T-helper 1 cell treated with Interleukin-12 subunit alpha and Interleukin-12 subunit beta and Interleukin-4 antibody, amounts not matched to agents 30 μg/mL and 1 μg/mL, for 36 hours (primary cell): ENCODE data around the gene RBMS2.
A peak's percentile ranks its signal among the peaks of the same experiment; 100 is the strongest.
"Not testable (repeated sequence)": the region's sequence is repeated elsewhere in the genome, so short reads cannot be mapped to it uniquely, and the experiment has no call there.

Experiments
- H3K27ac Mint-ChIP-seq: one replicate; pipeline ENCODE4 v1.8.0; 2021; ENCODE audit warnings: mild to moderate bottlenecking, mixed read lengths
- H3K27me3 Mint-ChIP-seq: one replicate; pipeline ENCODE4 v1.8.0; 2021; ENCODE audit warnings: low read depth, mixed read lengths
- H3K36me3 Mint-ChIP-seq: one replicate; pipeline ENCODE4 v1.8.0; 2021; ENCODE audit warnings: low read depth, mixed read lengths
- H3K4me1 Mint-ChIP-seq: one replicate; pipeline ENCODE4 v1.8.0; 2021; ENCODE audit warnings: low read depth, mixed read lengths
- H3K4me3 Mint-ChIP-seq: one replicate; pipeline ENCODE4 v1.8.0; 2021; ENCODE audit warnings: mild to moderate bottlenecking, moderate library complexity, mixed read lengths
- H3K9me3 Mint-ChIP-seq: one replicate; pipeline ENCODE4 v1.8.0; 2021; ENCODE audit warnings: mixed read lengths

RBMS2 gene

GRCh38 chr12:56530390-56531055, 8.9 kb downstream of the RBMS2 start:
- no peaks in the 10 kb centered on the region for H3K9me3 Mint-ChIP-seq
- no peak overlapping the region for H3K4me3 Mint-ChIP-seq

GRCh38 chr12:56537546-56537945, 15.9 kb downstream of the RBMS2 start:
- no peaks in the 10 kb centered on the region for H3K36me3 Mint-ChIP-seq
- no peak overlapping the region for H3K27ac Mint-ChIP-seq
- H3K4me3 Mint-ChIP-seq: no peak overlapping the region
- no peaks in the 10 kb centered on the region for H3K4me1 Mint-ChIP-seq
- H3K9me3 Mint-ChIP-seq: no peaks in the 10 kb centered on the region
- H3K27me3 Mint-ChIP-seq: peaks cover 6% of the 10 kb centered on the region

More at GRCh38 chr12:56530390-56531055, 8.9 kb downstream of the RBMS2 start:
- Mint-ChIP-seq H3K36me3 (no peaks in the 10 kb centered on the region), H3K4me1 (no peaks in the 10 kb centered on the region), H3K27ac (no peak overlapping the region), H3K27me3 (no peaks in the 10 kb centered on the region)

- Mint-ChIP-seq H3K27me3 (peaks cover 6% of the 10 kb centered on the region), H3K4me3 (no peak overlapping the region), H3K9me3 (no peaks in the 10 kb centered on the region), H3K4me1 (no peaks in the 10 kb centered on the region), H3K36me3 (no peaks in the 10 kb centered on the region), H3K27ac (no peak overlapping the region)
Observed at GRCh38 chr12:56541631-56542030, 20.0 kb downstream of the RBMS2 start.

- H3K36me3 Mint-ChIP-seq: no peaks in the 10 kb centered on the region
- no peak overlapping the region for H3K4me3 Mint-ChIP-seq
- H3K27me3 Mint-ChIP-seq: peaks cover 5% of the 10 kb centered on the region
- no peaks in the 10 kb centered on the region for H3K4me1 Mint-ChIP-seq
- no peaks in the 10 kb centered on the region for H3K9me3 Mint-ChIP-seq
- no peak overlapping the region for H3K27ac Mint-ChIP-seq
Observed at GRCh38 chr12:56542164-56542563, 20.5 kb downstream of the RBMS2 start.

GRCh38 chr12:56545023-56545604, 23.5 kb downstream of the RBMS2 start:
- Mint-ChIP-seq H3K27me3 (peaks cover 3% of the 10 kb centered on the region), H3K4me1 (no peaks in the 10 kb centered on the region), H3K4me3 (no peak overlapping the region), H3K27ac (no peak overlapping the region), H3K36me3 (no peaks in the 10 kb centered on the region), H3K9me3 (no peaks in the 10 kb centered on the region)

- Mint-ChIP-seq H3K27me3 (no peaks in the 10 kb centered on the region), H3K27ac (no peak overlapping the region), H3K36me3 (no peaks in the 10 kb centered on the region), H3K9me3 (no peaks in the 10 kb centered on the region), H3K4me3 (no peak overlapping the region), H3K4me1 (no peaks in the 10 kb centered on the region)
Observed at GRCh38 chr12:56546680-56547079, 25.1 kb downstream of the RBMS2 start.

- H3K27me3 Mint-ChIP-seq: no peaks in the 10 kb centered on the region
Observed at GRCh38 chr12:56551070-56551469, 29.4 kb downstream of the RBMS2 start.

GRCh38 chr12:56565510-56566101, 44.0 kb downstream of the RBMS2 start:
- H3K36me3 Mint-ChIP-seq: no peaks in the 10 kb centered on the region

More at GRCh38 chr12:56551070-56551469, 29.4 kb downstream of the RBMS2 start:
- Mint-ChIP-seq H3K36me3 (no peaks in the 10 kb centered on the region), H3K9me3 (no peaks in the 10 kb centered on the region), H3K4me1 (no peaks in the 10 kb centered on the region), H3K4me3 (no peak overlapping the region), H3K27ac (no peak overlapping the region)

GRCh38 chr12:56568146-56568545, 46.5 kb downstream of the RBMS2 start:
- Mint-ChIP-seq H3K4me3 (no peak overlapping the region), H3K4me1 (peaks cover 18% of the 10 kb centered on the region), H3K27ac (no peak overlapping the region), H3K36me3 (no peaks in the 10 kb centered on the region), H3K9me3 (no peaks in the 10 kb centered on the region), H3K27me3 (no peaks in the 10 kb centered on the region)

More at GRCh38 chr12:56565510-56566101, 44.0 kb downstream of the RBMS2 start:
- H3K9me3 Mint-ChIP-seq: no peaks in the 10 kb centered on the region
- peaks cover 18% of the 10 kb centered on the region for H3K4me1 Mint-ChIP-seq
- no peaks in the 10 kb centered on the region for H3K27me3 Mint-ChIP-seq
- H3K27ac Mint-ChIP-seq: peak overlapping the region; percentile 76
- peak overlapping the region; percentile 65 for H3K4me3 Mint-ChIP-seq

GRCh38 chr12:56571121-56571520, 49.5 kb downstream of the RBMS2 start:
- Mint-ChIP-seq H3K27me3 (no peaks in the 10 kb centered on the region), H3K27ac (no peak overlapping the region), H3K4me1 (peaks cover 9% of the 10 kb centered on the region), H3K9me3 (no peaks in the 10 kb centered on the region), H3K36me3 (no peaks in the 10 kb centered on the region), H3K4me3 (no peak overlapping the region)

- no peaks in the 10 kb centered on the region for H3K27me3 Mint-ChIP-seq
- H3K36me3 Mint-ChIP-seq: no peaks in the 10 kb centered on the region
- no peak overlapping the region for H3K27ac Mint-ChIP-seq
- no peak overlapping the region for H3K4me3 Mint-ChIP-seq
- peaks cover 7% of the 10 kb centered on the region for H3K4me1 Mint-ChIP-seq
- no peaks in the 10 kb centered on the region for H3K9me3 Mint-ChIP-seq
Observed at GRCh38 chr12:56572288-56572687, 50.7 kb downstream of the RBMS2 start.

GRCh38 chr12:56574210-56574609, 52.6 kb downstream of the RBMS2 start:
- no peak overlapping the region for H3K27ac Mint-ChIP-seq
- no peak overlapping the region for H3K4me3 Mint-ChIP-seq
- no peaks in the 10 kb centered on the region for H3K36me3 Mint-ChIP-seq
- H3K4me1 Mint-ChIP-seq: peaks cover 7% of the 10 kb centered on the region
- H3K9me3 Mint-ChIP-seq: no peaks in the 10 kb centered on the region
- no peaks in the 10 kb centered on the region for H3K27me3 Mint-ChIP-seq

- not testable (repeated sequence) for H3K4me1 Mint-ChIP-seq, H3K27me3 Mint-ChIP-seq, H3K36me3 Mint-ChIP-seq, H3K27ac Mint-ChIP-seq, H3K9me3 Mint-ChIP-seq, H3K4me3 Mint-ChIP-seq
Observed at GRCh38 chr12:56577248-56577647, 55.6 kb downstream of the RBMS2 start.

- Mint-ChIP-seq H3K4me3 (no peak overlapping the region), H3K9me3 (no peaks in the 10 kb centered on the region), H3K27ac (no peak overlapping the region), H3K4me1 (peaks cover 11% of the 10 kb centered on the region), H3K36me3 (no peaks in the 10 kb centered on the region), H3K27me3 (no peaks in the 10 kb centered on the region)
Observed at GRCh38 chr12:56578983-56579546, 57.4 kb downstream of the RBMS2 start.
